GF-D8 (cell line): ENCODE data around the gene RTL9.

Experiments used
- DNase-seq: peaks from one replicate; lab custom pipeline; 2025; lab: John Stamatoyannopoulos, UW

Gene RTL9

DNA sequence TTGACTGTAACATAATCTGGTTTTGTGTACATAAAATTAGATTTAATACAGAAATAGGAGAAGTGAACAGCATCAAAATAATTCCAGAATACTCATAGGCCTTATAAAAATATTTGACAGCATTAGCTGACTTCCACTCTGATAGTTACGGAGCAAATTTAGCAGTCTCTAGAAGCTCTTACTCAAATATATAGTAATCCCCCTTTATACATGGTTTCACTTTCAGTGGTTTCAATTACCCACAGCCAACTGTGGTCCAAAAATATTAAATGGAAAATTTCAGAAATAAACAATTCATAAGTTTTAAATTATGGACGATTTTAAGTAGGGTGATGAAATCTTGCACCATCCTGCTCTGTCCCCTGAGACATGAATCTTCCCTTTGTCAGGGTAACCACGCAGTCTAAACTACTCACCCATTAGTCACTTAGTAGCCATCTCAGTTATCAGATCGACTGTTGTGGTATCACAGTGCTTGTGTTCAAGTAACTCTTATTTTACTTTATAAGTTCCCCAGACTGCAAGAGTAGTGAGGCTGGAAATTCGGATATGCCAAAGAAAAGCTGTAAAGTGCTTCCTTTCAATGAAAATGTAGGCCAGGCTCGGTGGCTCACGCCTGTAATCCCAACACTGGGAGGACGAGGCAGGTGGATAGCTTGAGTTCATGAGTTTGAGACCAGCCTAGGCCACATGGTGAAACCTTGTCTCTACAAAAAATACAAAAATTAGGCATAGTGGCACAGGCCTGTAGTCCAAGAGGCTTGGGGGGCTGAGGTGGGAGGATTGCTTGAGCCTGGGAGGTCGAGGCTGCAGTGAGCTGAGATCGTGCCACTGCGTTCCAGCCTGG is 17.2 kb upstream of the RTL9 start:
- no peak for DNase-seq

GRCh38 chrX:110346681-110347080 is 12.0 kb upstream of the RTL9 start:
- DNase-seq: no peak

- DNase-seq: no peak
Observed at GRCh38 chrX:110359273-110359672, 625 bp downstream of the RTL9 start.

DNA sequence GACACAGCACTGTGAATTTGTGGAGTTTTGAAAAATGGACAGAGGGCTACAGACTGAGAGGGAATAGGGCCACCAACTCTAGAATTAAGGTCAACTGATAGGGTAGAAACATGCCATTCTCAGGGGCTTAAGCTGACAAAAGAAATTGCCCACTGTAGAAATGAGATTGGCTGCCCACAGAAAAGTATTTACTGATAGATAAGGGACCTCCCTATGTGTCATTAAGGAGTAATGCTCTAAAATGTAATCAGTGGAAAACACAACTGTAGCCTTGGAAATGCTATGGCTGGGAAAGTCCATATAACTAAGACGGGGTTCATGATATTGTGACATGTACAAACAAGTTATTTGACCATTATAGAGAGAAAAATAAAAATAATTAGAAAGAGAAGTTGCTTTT is 4.6 kb downstream of the RTL9 start:
- DNase-seq: no peak

GRCh38 chrX:110373310-110373709 is 14.7 kb downstream of the RTL9 start:
- no peak for DNase-seq

DNA sequence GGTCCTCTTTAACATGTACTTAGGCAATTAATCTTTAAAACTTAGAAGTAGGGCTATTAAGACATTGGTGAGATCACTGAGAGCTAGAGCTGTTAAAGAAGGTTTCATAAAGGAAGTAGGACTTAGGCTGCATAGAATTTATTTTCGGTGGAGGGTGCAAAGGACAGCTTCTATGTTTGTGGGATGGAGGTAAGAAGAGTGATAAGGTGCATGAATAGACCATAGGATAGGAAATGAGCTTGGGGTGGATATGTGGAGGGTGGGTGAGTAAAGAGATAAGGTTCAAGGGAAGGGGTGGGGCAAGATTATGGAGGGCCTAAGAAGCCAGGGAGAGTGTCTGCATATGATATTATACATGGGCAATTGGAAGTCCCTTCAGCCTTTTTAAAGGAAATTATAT is 15.9 kb downstream of the RTL9 start:
- no peak for DNase-seq

- DNase-seq: no peak
Observed at GRCh38 chrX:110381216-110381615, 22.6 kb downstream of the RTL9 start.

- no peak for DNase-seq
Observed at GRCh38 chrX:110383414-110383813, 24.8 kb downstream of the RTL9 start.

DNA sequence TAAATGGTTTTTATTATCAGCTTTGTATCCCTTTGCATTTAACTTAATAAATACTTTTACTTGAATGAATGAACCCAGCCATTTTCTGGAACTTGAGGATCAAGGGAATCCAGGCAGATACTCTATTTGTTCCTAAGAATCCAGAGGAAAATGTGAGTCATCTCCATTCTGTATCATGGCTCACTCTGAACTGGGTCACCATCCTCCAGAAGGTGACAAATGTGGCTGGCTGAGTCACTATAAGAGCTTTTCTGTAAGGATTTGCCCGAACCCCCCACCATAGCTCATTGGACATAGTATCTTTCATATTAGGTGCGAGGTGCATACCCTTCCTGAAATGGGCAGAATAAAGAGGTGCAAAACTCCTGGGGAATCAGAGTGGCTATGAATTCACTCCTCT is 25.8 kb downstream of the RTL9 start:
- no peak for DNase-seq

GRCh38 chrX:110389570-110389969 is 30.9 kb downstream of the RTL9 start:
- DNase-seq: no peak

DNA sequence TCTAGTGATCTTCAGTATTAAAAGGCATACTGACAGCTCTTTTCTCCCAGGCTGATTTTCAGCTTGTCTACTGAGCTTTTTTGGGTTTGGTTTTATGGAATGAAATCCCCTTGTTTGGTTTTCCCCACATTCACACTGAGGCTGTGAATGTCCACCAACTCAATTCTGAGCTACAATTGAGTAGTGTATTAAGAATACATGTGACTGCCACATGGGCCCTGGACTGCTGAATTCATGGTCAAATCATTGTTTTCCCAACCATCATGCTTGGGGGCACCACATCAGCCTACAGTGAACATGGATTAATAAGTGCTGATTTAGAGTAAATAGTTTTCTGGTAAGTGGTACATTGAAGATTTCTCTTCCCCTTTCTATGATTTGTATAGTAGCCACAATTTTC is 32.4 kb downstream of the RTL9 start:
- no peak for DNase-seq

DNA sequence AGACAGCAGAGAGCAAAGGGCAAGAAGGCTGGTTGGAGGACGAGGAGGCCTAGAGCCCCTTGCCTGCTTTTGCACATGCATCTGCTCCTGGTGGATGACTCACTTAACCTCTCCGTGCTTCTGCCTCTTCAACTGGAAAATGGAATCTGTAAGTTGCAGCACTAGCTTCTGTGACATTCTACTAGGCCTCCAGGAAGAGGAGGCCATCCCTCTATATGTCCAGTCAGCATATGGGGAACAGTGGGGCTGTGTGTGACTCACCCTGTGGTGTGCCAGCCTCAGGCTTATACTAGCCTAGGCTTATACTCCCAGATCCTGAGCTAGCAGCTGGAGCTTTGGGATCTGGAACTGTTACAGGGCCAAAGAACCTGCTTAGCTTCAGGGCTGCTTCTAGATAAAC is 36.0 kb downstream of the RTL9 start:
- no peak for DNase-seq

DNA sequence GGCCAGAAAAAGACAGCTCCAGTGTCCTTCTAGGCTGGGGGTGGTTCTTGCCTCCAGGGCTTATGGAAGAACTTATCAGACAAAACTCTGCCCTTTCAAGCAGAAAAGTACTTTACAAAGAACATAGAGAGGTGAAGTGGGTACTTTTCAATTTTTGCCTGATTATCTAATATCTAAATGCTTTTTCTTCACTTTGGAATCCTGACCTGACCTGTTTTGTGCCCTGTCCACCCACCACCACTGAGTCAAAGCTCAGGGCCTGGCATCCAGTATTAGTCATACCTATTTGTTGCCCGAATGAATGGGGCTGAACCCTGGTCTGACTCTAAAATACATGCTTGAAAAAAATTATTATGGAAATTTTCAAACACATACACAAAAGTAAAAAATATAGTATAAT is 37.2 kb downstream of the RTL9 start:
- DNase-seq: no peak

DNA sequence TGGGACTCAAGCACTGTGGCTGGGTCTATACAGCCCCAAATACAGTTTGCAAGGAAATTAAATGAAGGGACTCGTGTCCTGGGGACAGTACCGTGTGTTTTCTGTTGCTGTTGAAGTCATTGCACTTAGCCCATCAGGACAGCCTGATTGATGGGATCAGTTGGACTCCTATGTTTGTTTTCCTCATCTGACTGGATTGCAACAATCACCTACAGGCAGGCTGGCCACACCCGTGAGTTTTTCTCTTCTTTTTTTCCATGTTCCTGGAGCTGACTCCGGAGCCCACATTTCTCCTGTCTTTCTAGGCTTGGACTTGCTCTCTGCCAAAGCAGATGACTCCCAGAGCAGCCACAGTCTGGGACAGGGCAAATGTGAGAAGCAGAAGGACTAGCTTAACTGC is 38.1 kb downstream of the RTL9 start:
- no peak for DNase-seq

- no peak for DNase-seq
Observed at GRCh38 chrX:110397339-110397738, 38.7 kb downstream of the RTL9 start.

- no peak for DNase-seq
Observed at GRCh38 chrX:110397904-110398303, 39.3 kb downstream of the RTL9 start.

DNA sequence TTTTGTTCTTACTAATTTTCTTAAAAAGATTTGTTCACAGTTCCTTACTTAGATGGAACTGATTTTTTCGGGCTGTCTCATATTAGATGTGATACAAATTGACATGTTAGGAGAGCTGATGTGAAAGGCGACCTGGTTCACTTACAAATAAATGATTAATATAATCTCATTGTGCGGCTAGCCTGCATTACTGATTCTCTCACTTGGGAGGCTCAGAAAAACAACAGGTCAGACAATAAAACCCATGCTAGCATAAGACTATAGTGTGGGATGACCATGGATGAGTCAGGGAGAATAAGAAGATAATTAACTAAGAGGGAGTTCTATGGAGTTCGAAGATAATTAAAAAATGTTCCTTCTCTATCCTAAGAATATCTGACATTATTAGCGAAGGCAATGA is 40.8 kb downstream of the RTL9 start:
- DNase-seq: no peak

DNA sequence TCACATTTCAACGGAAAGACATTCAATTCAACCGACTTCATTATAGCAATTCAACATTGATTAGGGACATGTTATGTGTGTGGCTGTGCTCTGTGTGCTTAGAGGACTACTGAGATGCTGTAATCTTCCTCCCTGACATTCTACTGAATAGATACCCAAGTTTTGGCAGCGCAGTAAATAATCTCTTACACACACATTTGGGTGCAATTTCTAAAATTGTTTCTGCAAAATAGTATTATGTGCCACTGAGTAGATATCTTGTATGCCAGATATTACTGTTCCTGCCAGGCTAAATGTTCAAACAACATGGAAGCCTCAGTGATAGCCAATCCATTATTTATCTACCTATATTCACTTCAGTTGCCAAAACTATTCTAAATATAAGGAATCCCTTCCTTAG is 41.3 kb downstream of the RTL9 start:
- DNase-seq: no peak

DNA sequence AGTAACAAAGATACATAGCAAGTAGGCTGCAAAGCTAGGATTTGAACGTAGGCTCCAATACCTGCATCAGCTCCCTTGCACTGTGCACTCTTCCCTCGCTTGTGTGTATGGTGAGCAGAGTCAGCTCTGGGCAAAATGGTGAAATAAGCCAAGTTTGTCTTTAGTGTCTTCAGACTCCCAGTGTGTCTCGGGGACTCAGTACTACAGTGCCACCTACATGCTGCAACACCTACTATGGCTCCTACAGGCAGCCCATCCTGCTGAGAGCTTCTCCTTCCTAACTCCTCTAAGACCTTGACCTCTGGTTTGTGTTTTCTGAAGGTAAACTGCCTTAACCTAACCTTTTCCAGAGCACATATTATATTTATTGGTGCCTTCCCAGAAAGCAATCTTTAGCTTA is 42.5 kb downstream of the RTL9 start:
- no peak for DNase-seq

GRCh38 chrX:110402091-110402849 is 43.6 kb downstream of the RTL9 start:
- DNase-seq: no peak

GRCh38 chrX:110402850-110403221 is 44.2 kb downstream of the RTL9 start:
- no peak for DNase-seq

GRCh38 chrX:110403441-110404238 is 45.0 kb downstream of the RTL9 start:
- no peak for DNase-seq

GRCh38 chrX:110404376-110404775 is 45.7 kb downstream of the RTL9 start:
- DNase-seq: no peak
